HepG2 (cell line): ENCODE results near the gene FLAD1. TPM values are rescaled to one million over a fixed set of nuclear protein-coding genes. Genes with fewer than 3 reads are reported as not detected.

Source experiments
- ARID3A ChIP-seq: IDR thresholded peaks from 2 replicates; pipeline ENCODE4 v1.6.1; 2012; ENCODE audit warnings: low read depth, low read length, improper control_type of control experiment
- ATF1 ChIP-seq: IDR thresholded peaks from 2 replicates; pipeline ENCODE4 v1.6.1; 2016; ENCODE audit warnings: mild to moderate bottlenecking, control low read depth
- CREB1 ChIP-seq, 2 experiments: fragments of 450-650 bp in 1 of 2; IDR thresholded peaks; 2 replicates each; pipeline ENCODE4 v1.6.1; 2016 to 2017; ENCODE audit warnings: control low read depth in 1 of 2, mild to moderate bottlenecking in 1 of 2, missing compliant biosample characterization in 1 of 2, missing genetic modification characterization in 1 of 2
- E2F2 ChIP-seq: sonication (generic); formaldehyde crosslinking; IDR thresholded peaks from 2 replicates; pipeline ENCODE4 v1.4.0; 2020; ENCODE audit warnings: missing genetic modification reagents, borderline replicate concordance
- HOXA7 ChIP-seq: sonication (generic); formaldehyde crosslinking; IDR thresholded peaks from 2 replicates; pipeline ENCODE4 v1.8.1; 2022; ENCODE audit warnings: mild to moderate bottlenecking, missing genetic modification reagents, moderate library complexity
- HOXA9 ChIP-seq: sonication (generic); formaldehyde crosslinking; IDR thresholded peaks from 2 replicates; pipeline ENCODE4 v1.8.1; 2022; ENCODE audit warnings: missing genetic modification reagents, mild to moderate bottlenecking, moderate library complexity, borderline replicate concordance
- KAT2B ChIP-seq: fragments of 150-350 bp; IDR thresholded peaks from 2 replicates; pipeline ENCODE4 v1.6.1; 2014; ENCODE audit warnings: low read depth, low read length, borderline replicate concordance
- KDM5A ChIP-seq: fragments of 200-600 bp; sonication (generic); IDR thresholded peaks from 2 replicates; pipeline ENCODE4 v1.7.0; 2018; ENCODE audit warnings: antibody characterized with exemption, mild to moderate bottlenecking, low read length, borderline replicate concordance
- KMT2B ChIP-seq: IDR thresholded peaks from 2 replicates; pipeline ENCODE4 v1.6.1; 2016; ENCODE audit warnings: missing genetic modification reagents, missing compliant biosample characterization
- PHF21A ChIP-seq: sonication (generic); formaldehyde crosslinking; IDR thresholded peaks from 2 replicates; pipeline ENCODE4 v1.5.0; 2020; ENCODE audit warnings: mild to moderate bottlenecking, missing genetic modification reagents
- PPARG ChIP-seq: conservative IDR thresholded peaks from 2 replicates; pipeline ENCODE4 v1.6.1; 2016; ENCODE audit warnings: missing biosample characterization, missing genetic modification reagents
- SAP130 ChIP-seq: IDR thresholded peaks from 2 replicates; pipeline ENCODE4 v1.6.1; 2016; ENCODE audit warnings: low read depth
- SMYD3 ChIP-seq: sonication (generic); formaldehyde crosslinking; IDR thresholded peaks from 2 replicates; pipeline ENCODE4 v1.8.1; 2023; ENCODE audit warnings: mild to moderate bottlenecking, missing genetic modification reagents
- XRCC5 ChIP-seq: fragments of 200-400 bp; formaldehyde crosslinking; optimal IDR thresholded peaks from 2 replicates; pipeline ENCODE3; 2017; ENCODE audit warnings: mild to moderate bottlenecking, low read length
- ZNF224 ChIP-seq: sonication (generic); formaldehyde crosslinking; IDR thresholded peaks from 2 replicates; pipeline ENCODE4 v1.5.0; 2020; ENCODE audit warnings: mild to moderate bottlenecking, missing genetic modification reagents
- ZNF260 ChIP-seq: sonication (generic); formaldehyde crosslinking; IDR thresholded peaks from 2 replicates; pipeline ENCODE4 v1.4.0; 2020; ENCODE audit warnings: missing genetic modification reagents, low read depth, mild to moderate bottlenecking, borderline replicate concordance
- ZNF546 ChIP-seq: sonication (generic); formaldehyde crosslinking; conservative IDR thresholded peaks from 2 replicates; pipeline ENCODE4 v1.8.1; 2023; ENCODE audit warnings: mild to moderate bottlenecking, missing genetic modification reagents
- polyA plus RNA-seq, 8 experiments: library from polyadenylated mRNA; depleted of rRNA in 3 of 8; stranded (reverse) in 7 of 8; unstranded in 1 of 8; fragments of >200 nt; fragmentation: Illumina TruSeq in 4 of 8; extraction: Trizol in 4 of 8; gene quantifications; 2 replicates each; pipeline versions ENCODE4 v1.2.1 to v1.2.3, GENCODE V29; 2011 to 2016; ENCODE audit warnings: low read depth in 4 of 8, missing spikeins in 1 of 8, mixed read lengths in 1 of 8; ENCODE audit not compliant: insufficient read depth in 1 of 8
- total RNA-seq, 5 experiments: library from RNA; depleted of rRNA; stranded (reverse); fragments of >200 nt; fragmentation: Illumina TruSeq; extraction: Trizol; gene quantifications; 2 replicates each; pipeline ENCODE4 v1.2.3, GENCODE V29; 2016; ENCODE audit warnings: low read depth in 1 of 5
- TF ChIP-seq, protein P1 (sequence below): sonication (generic); formaldehyde crosslinking; IDR thresholded peaks from 2 replicates; pipeline ENCODE4 v1.5.0; 2020; ENCODE audit warnings: mild to moderate bottlenecking, missing genetic modification reagents, borderline replicate concordance
- TF ChIP-seq, protein P2 (sequence below): sonication (generic); formaldehyde crosslinking; IDR thresholded peaks from 2 replicates; pipeline ENCODE4 v1.4.0; 2020; ENCODE audit warnings: missing genetic modification reagents

The FLAD1 gene
- total and polyA plus RNA-seq, 2 of the 13 experiments (the other 11 are each of a cell fraction or from before 2014, with no cell fraction given): 25.9 to 32.8 TPM

DNA sequence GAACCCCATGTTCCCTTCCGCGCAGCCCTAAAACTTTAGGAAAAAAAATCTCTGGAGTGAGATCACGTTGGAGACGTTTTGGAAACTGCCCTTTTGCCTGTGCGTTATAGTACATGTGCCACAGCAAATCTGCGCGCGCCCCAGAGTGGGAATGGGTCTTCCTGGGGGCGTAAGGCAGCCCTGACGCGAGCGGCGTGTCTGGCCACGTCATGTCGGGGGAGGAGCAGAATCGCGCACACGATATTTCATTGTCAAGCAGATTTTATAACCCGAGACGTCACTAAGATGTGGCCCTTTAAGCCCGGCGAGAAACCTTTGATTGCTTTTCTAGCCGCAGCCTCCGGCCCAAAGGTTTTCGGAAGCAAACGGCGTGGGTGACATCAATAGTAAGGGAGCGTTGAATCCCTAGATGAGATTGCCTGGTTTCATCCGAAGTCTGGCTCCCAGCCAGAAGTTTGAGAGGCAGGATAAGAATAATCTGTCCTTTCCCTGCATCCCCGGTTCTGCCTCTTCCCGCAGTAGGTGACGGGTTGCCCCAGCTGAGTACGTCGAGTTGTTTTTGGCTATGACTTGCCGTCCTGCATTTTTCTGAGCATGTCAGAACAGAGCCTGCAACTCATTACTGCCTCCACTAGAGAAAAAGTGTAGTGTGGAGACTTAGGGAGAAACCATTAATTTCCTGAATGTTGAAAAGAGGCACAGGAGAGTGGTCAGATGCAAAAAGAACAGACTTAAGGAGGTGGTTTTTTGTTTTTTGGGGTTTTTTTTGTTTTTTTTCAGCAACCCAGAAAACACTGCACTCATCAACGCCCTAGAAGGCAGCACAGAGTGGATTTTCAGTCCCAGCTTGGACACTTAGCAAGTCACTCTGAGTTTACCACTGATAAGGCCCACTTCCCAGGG is 45.8 kb upstream of the FLAD1 start (continued):
- TF ChIP-seq E2F2 (CRISPR knock-in tag) (no peak), KAT2B (no peak), ZNF546 (no peak), SMYD3 (no peak), ZNF224 (CRISPR knock-in tag) (no peak), XRCC5 (peak; percentile 16), KMT2B (CRISPR knock-in tag) (peak; percentile 44; the same call in 1 of the 2 replicates), HOXA9 (CRISPR knock-in tag) (no peak), ZNF260 (no peak), SAP130 (CRISPR knock-in tag) (0 out of 2 replicates have a peak, but pooled peaks have one; percentile 17), PHF21A (peak; percentile 16; the same call in 1 of the 2 replicates), CREB1 (IDR thresholded peaks at IDR 0.05) (peak; percentile 94), CREB1 (CRISPR knock-in tag; IDR thresholded peaks at IDR 0.05) (peak; percentile 96), ARID3A (peak; percentile 72; the same call in 1 of the 2 replicates), KDM5A (peak; percentile 73; the same call in 1 of the 2 replicates), PPARG (CRISPR knock-in tag) (no peak), HOXA7 (CRISPR knock-in tag) (no peak), ATF1 (CRISPR knock-in tag) (peak; percentile 94)
- TF ChIP-seq, protein P1, sequence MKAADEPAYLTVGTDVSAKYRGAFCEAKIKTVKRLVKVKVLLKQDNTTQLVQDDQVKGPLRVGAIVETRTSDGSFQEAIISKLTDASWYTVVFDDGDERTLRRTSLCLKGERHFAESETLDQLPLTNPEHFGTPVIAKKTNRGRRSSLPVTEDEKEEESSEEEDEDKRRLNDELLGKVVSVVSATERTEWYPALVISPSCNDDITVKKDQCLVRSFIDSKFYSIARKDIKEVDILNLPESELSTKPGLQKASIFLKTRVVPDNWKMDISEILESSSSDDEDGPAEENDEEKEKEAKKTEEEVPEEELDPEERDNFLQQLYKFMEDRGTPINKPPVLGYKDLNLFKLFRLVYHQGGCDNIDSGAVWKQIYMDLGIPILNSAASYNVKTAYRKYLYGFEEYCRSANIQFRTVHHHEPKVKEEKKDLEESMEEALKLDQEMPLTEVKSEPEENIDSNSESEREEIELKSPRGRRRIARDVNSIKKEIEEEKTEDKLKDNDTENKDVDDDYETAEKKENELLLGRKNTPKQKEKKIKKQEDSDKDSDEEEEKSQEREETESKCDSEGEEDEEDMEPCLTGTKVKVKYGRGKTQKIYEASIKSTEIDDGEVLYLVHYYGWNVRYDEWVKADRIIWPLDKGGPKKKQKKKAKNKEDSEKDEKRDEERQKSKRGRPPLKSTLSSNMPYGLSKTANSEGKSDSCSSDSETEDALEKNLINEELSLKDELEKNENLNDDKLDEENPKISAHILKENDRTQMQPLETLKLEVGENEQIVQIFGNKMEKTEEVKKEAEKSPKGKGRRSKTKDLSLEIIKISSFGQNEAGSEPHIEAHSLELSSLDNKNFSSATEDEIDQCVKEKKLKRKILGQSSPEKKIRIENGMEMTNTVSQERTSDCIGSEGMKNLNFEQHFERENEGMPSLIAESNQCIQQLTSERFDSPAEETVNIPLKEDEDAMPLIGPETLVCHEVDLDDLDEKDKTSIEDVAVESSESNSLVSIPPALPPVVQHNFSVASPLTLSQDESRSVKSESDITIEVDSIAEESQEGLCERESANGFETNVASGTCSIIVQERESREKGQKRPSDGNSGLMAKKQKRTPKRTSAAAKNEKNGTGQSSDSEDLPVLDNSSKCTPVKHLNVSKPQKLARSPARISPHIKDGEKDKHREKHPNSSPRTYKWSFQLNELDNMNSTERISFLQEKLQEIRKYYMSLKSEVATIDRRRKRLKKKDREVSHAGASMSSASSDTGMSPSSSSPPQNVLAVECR: 0 out of 2 replicates have a peak, but pooled peaks have one; percentile 24
- TF ChIP-seq, protein P2, sequence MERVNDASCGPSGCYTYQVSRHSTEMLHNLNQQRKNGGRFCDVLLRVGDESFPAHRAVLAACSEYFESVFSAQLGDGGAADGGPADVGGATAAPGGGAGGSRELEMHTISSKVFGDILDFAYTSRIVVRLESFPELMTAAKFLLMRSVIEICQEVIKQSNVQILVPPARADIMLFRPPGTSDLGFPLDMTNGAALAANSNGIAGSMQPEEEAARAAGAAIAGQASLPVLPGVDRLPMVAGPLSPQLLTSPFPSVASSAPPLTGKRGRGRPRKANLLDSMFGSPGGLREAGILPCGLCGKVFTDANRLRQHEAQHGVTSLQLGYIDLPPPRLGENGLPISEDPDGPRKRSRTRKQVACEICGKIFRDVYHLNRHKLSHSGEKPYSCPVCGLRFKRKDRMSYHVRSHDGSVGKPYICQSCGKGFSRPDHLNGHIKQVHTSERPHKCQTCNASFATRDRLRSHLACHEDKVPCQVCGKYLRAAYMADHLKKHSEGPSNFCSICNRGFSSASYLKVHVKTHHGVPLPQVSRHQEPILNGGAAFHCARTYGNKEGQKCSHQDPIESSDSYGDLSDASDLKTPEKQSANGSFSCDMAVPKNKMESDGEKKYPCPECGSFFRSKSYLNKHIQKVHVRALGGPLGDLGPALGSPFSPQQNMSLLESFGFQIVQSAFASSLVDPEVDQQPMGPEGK (CRISPR knock-in tag): peak; percentile 45
